ENCODE results near the gene AKAP8L. TPM values are rescaled to one million over a fixed set of nuclear protein-coding genes. Genes with fewer than 3 reads are reported as not detected.
A peak's percentile ranks its signal among the peaks of the same experiment; 100 is the strongest.

AKAP8L gene
- total and polyA plus RNA-seq, 10 of the 15 experiments (the other 5 are each of a cell fraction or from before 2014, with no cell fraction given) = 0.66 to 64.3 (median 40.0) TPM

DNA sequence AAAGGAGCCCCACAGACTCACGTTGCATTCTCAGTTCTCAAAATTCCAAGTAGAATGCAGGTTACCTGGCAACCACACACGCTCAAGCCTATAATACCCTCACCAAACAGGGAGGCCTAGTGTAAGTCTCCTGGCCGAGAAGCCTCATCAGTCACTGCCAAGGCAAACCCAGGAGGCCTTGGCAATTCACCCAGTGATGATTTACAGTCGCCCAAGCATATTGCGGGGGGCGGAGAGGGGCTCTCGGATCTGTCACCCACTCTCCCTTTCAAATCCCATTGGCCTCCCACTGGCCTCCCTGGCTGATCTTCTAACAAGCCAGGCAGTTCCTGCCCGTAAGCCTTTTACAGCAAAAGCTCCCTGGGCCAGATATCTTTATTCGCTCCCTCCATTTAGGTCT, 1.1 kb downstream of the AKAP8L start:
- in situ Hi-C loops (cut with MboI) = no loop called here

DNA sequence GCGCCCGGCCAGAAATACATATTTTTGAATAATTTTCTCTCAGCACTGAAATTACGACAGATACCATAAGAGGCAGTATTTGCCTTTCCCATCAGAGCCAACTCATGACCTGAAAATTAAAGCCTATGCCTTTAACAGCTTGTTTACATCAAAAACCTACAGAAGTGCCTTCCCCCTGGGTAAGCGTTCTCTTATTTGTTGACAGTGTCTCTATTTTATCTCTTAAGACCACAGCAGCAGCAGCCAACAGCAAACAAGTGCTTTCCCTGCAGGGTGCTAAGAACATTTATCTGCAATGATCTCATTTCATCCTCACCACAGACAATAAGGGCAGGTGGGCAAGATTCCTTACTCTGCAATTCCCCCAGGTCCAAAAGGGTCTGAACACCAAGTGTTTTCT, 6.0 kb downstream of the AKAP8L start:
- Histone ChIP-seq H3K4me1 (ENCODE audit: control insufficient read depth, insufficient read depth, low read length) (peaks cover 8% of the 10 kb centered on the region), H3K9ac (ENCODE audit: control insufficient read depth, insufficient read depth, low read length) (peak overlapping the region; percentile 27; the same call in 1 of the 2 replicates), H3K27me3 (replicated peaks in 1 of 2; ENCODE audit: control insufficient read depth in 2 of 2, insufficient read depth in 2 of 2, low read length in 1 of 2) (no peaks in the 10 kb centered on the region), H3K36me3 (ENCODE audit: control insufficient read depth in 2 of 2, insufficient read depth in 2 of 2, low read length in 1 of 2) (peaks cover 4 to 22% of the 10 kb centered on the region in 2 experiments), H3K9me3 (replicated peaks; ENCODE audit: control insufficient read depth, insufficient read depth, low read length) (no peaks in the 10 kb centered on the region), H3K4me3 (peak overlapping the region; percentile 10; the same call in 1 of the 2 replicates), H2AFZ (ENCODE audit: control insufficient read depth, low read depth, low read length) (no peak overlapping the region), H3K79me2 (ENCODE audit: control insufficient read depth, insufficient read depth, low read length) (peaks cover 51% of the 10 kb centered on the region), H4K20me1 (ENCODE audit: control insufficient read depth, insufficient read depth) (0 out of 2 replicates have a peak, but pooled peaks cover 3% of the 10 kb centered on the region), H3K27ac (ENCODE audit: control insufficient read depth, insufficient read depth) (no peak overlapping the region), H3K4me2 (ENCODE audit: control insufficient read depth, insufficient read depth) (no peak overlapping the region)
- FAIRE-seq (no peak), DNase-seq (ENCODE audit: low read depth, low spot score) (no peak), ATAC-seq (no peak)
- ChIA-PET SMC1A (ENCODE audit: uncharacterized antibody, unreplicated experiment) (interaction anchor here (1.6 kb wide), 1 partner anchor 133 kb away, joined by 3 read pairs; no protein-coding TSS in a partner anchor), CTCF (interaction anchor here (0.5 to 0.6 kb wide), 2 partner anchors 52 to 114 kb away, joined by 3 read pairs; no protein-coding TSS in a partner anchor), POLR2A (interaction anchor here (1.3 kb wide), 1 partner anchor 34 kb away, joined by 5 read pairs; the partner anchor contains the start of gene AKAP8), RAD21 (ENCODE audit: unreplicated experiment) (no interaction called here)
- in situ Hi-C loops (cut with MboI) = no loop called here
- intact Hi-C loops (cut with micrococcal nuclease; ENCODE audit: unreplicated experiment) = loop anchor here (10.0 kb wide), 1 partner anchor 52 kb away; the partner anchor contains the start of gene RASAL3
- WGBS (ENCODE audit: insufficient coverage, insufficient replicate concordance, low lambda C conversion rate, missing lambda C conversion rate) = 80% methylated on average over 4 of the region's 4 CpGs
- BruUV-seq (replicated peaks) = no TSS peak
- TF ChIP-seq TCF12 (IDR thresholded peaks at IDR 0.05; ENCODE audit: low read depth, low read length) (no peak), EED (IDR thresholded peaks at IDR 0.05; ENCODE audit: low read depth) (no peak), CEBPB (IDR thresholded peaks at IDR 0.05; ENCODE audit: borderline replicate concordance in 1 of 2, low read depth in 2 of 2, low read length in 2 of 2) (no peak), SMARCA5 (IDR thresholded peaks at IDR 0.05) (no peak), FOXM1 (IDR thresholded peaks at IDR 0.05; ENCODE audit: low read depth, low read length) (no peak), SMAD5 (IDR thresholded peaks at IDR 0.05; ENCODE audit: low read depth) (no peak)
- TF ChIP-seq, protein P1, sequence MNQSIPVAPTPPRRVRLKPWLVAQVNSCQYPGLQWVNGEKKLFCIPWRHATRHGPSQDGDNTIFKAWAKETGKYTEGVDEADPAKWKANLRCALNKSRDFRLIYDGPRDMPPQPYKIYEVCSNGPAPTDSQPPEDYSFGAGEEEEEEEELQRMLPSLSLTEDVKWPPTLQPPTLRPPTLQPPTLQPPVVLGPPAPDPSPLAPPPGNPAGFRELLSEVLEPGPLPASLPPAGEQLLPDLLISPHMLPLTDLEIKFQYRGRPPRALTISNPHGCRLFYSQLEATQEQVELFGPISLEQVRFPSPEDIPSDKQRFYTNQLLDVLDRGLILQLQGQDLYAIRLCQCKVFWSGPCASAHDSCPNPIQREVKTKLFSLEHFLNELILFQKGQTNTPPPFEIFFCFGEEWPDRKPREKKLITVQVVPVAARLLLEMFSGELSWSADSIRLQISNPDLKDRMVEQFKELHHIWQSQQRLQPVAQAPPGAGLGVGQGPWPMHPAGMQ (IDR thresholded peaks at IDR 0.05; ENCODE audit: borderline replicate concordance) = no peak
- TF ChIP-seq, protein P2, sequence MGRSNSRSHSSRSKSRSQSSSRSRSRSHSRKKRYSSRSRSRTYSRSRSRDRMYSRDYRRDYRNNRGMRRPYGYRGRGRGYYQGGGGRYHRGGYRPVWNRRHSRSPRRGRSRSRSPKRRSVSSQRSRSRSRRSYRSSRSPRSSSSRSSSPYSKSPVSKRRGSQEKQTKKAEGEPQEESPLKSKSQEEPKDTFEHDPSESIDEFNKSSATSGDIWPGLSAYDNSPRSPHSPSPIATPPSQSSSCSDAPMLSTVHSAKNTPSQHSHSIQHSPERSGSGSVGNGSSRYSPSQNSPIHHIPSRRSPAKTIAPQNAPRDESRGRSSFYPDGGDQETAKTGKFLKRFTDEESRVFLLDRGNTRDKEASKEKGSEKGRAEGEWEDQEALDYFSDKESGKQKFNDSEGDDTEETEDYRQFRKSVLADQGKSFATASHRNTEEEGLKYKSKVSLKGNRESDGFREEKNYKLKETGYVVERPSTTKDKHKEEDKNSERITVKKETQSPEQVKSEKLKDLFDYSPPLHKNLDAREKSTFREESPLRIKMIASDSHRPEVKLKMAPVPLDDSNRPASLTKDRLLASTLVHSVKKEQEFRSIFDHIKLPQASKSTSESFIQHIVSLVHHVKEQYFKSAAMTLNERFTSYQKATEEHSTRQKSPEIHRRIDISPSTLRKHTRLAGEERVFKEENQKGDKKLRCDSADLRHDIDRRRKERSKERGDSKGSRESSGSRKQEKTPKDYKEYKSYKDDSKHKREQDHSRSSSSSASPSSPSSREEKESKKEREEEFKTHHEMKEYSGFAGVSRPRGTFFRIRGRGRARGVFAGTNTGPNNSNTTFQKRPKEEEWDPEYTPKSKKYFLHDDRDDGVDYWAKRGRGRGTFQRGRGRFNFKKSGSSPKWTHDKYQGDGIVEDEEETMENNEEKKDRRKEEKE (IDR thresholded peaks at IDR 0.05) = no peak
- TF ChIP-seq, protein P3, sequence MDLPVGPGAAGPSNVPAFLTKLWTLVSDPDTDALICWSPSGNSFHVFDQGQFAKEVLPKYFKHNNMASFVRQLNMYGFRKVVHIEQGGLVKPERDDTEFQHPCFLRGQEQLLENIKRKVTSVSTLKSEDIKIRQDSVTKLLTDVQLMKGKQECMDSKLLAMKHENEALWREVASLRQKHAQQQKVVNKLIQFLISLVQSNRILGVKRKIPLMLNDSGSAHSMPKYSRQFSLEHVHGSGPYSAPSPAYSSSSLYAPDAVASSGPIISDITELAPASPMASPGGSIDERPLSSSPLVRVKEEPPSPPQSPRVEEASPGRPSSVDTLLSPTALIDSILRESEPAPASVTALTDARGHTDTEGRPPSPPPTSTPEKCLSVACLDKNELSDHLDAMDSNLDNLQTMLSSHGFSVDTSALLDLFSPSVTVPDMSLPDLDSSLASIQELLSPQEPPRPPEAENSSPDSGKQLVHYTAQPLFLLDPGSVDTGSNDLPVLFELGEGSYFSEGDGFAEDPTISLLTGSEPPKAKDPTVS (IDR thresholded peaks at IDR 0.05; ENCODE audit: low read depth, low read length) = no peak

More for the DNA sequence above, 1.1 kb downstream of the AKAP8L start:
- TSS peak; percentile 59 for BruUV-seq (replicated peaks)
- ATAC-seq = no peak
- Histone ChIP-seq H3K4me1 (ENCODE audit: control insufficient read depth, insufficient read depth, low read length) (peaks cover 8% of the 10 kb centered on the region), H3K9me3 (replicated peaks; ENCODE audit: control insufficient read depth, insufficient read depth, low read length) (no peaks in the 10 kb centered on the region), H3K4me2 (ENCODE audit: control insufficient read depth, insufficient read depth) (peak overlapping the region; percentile 97), H3K79me2 (ENCODE audit: control insufficient read depth, insufficient read depth, low read length) (peaks cover 52% of the 10 kb centered on the region), H3K9ac (ENCODE audit: control insufficient read depth, insufficient read depth, low read length) (peak overlapping the region; percentile 97), H3K4me3 (peak overlapping the region; percentile 98), H4K20me1 (ENCODE audit: control insufficient read depth, insufficient read depth) (0 out of 2 replicates have a peak, but pooled peaks cover 3% of the 10 kb centered on the region), H3K27ac (ENCODE audit: control insufficient read depth, insufficient read depth) (peak overlapping the region; percentile 88), H3K36me3 (ENCODE audit: control insufficient read depth in 2 of 2, insufficient read depth in 2 of 2, low read length in 1 of 2) (peaks cover 4 to 12% of the 10 kb centered on the region in 2 experiments), H3K27me3 (replicated peaks in 1 of 2; ENCODE audit: control insufficient read depth in 2 of 2, insufficient read depth in 2 of 2, low read length in 1 of 2) (no peaks in the 10 kb centered on the region), H2AFZ (ENCODE audit: control insufficient read depth, low read depth, low read length) (no peak overlapping the region)
- ChIA-PET POLR2A (interaction anchor here (1.1 to 2.7 kb wide), 2 partner anchors 11 to 38 kb away, joined by 4 to 19 read pairs; partner anchors contain the start of gene AKAP8), RAD21 (ENCODE audit: unreplicated experiment) (interaction anchor here (0.7 to 2.6 kb wide), 4 partner anchors 13 to 138 kb away, joined by 3 to 31 read pairs (median 4); partner anchors contain the start of gene AKAP8), SMC1A (ENCODE audit: uncharacterized antibody, unreplicated experiment) (interaction anchor here (1.4 to 4.4 kb wide), 3 partner anchors 39 to 126 kb away, joined by 3 to 34 read pairs (median 26); partner anchors contain the start of genes AKAP8 and RASAL3), CTCF (interaction anchor here (1.0 to 6.1 kb wide), 6 partner anchors 46 to 241 kb away, joined by 3 to 85 read pairs (median 9); no protein-coding TSS in a partner anchor)
- intact Hi-C loops (cut with micrococcal nuclease; ENCODE audit: unreplicated experiment) = loop anchor here (2.0 to 10.0 kb wide), 3 partner anchors 15 to 241 kb away; partner anchors contain the start of gene RASAL3
- TF ChIP-seq POLR2A (IDR thresholded peaks at IDR 0.05; ENCODE audit: low read depth, low read length) (peak; percentile 23; the same call in 1 of the 2 replicates), IRF4 (IDR thresholded peaks at IDR 0.05; ENCODE audit: low read depth, low read length) (no peak)
- FAIRE-seq = no peak
- WGBS (ENCODE audit: insufficient coverage, insufficient replicate concordance, low lambda C conversion rate, missing lambda C conversion rate) = 6% methylated on average over 9 of the region's 9 CpGs
- DNase-seq (ENCODE audit: low read depth, low spot score) = no peak
